KMS-11 (cell line): ENCODE measurements around the gene ANAPC13.

Experiments
- H2AFZ ChIP-seq: fragments of 200-600 bp; sonication (generic); 2 replicates; pipeline ENCODE4 v1.6.1; 2016; ENCODE audit warnings: antibody characterized with exemption, mixed run types, low read depth
- H3K27ac ChIP-seq: fragments of 200-600 bp; sonication (generic); 2 replicates; pipeline ENCODE4 v1.6.1; 2016; ENCODE audit warnings: mild to moderate bottlenecking, mixed run types
- H3K27me3 ChIP-seq: fragments of 200-600 bp; sonication (generic); 2 replicates; pipeline ENCODE4 v1.6.1; 2017; ENCODE audit warnings: mild to moderate bottlenecking, low read depth, mixed run types, moderate library complexity; ENCODE audit not compliant: insufficient read depth
- H3K36me3 ChIP-seq: fragments of 200-600 bp; sonication (generic); 2 replicates; pipeline ENCODE4 v1.6.1; 2017; ENCODE audit warnings: mild to moderate bottlenecking, mixed run types; ENCODE audit not compliant: insufficient read depth
- H3K4me1 ChIP-seq: fragments of 200-600 bp; sonication (generic); 2 replicates; pipeline ENCODE4 v1.6.1; 2016; ENCODE audit warnings: mild to moderate bottlenecking, low read depth, mixed run types; ENCODE audit not compliant: poor library complexity, severe bottlenecking
- H3K4me2 ChIP-seq: fragments of 200-600 bp; sonication (generic); 2 replicates; pipeline ENCODE4 v1.7.0; 2016; ENCODE audit warnings: mild to moderate bottlenecking, mixed run types
- H3K4me3 ChIP-seq: fragments of 200-600 bp; sonication (generic); IDR thresholded peaks from 2 replicates; pipeline ENCODE4 v1.6.1; 2017; ENCODE audit warnings: low read depth, low read length, mixed read lengths; ENCODE audit not compliant: insufficient read depth
- H3K79me2 ChIP-seq: fragments of 200-600 bp; sonication (generic); 2 replicates; pipeline ENCODE4 v1.6.1; 2016; ENCODE audit warnings: low read depth, mixed run types; ENCODE audit not compliant: insufficient read depth
- H3K9ac ChIP-seq: fragments of 200-600 bp; sonication (generic); 2 replicates; pipeline ENCODE4 v1.6.1; 2016; ENCODE audit warnings: mild to moderate bottlenecking, mixed run types
- H4K20me1 ChIP-seq: fragments of 200-600 bp; sonication (generic); 2 replicates; pipeline ENCODE4 v1.6.1; 2016; ENCODE audit warnings: mild to moderate bottlenecking, mixed run types; ENCODE audit not compliant: insufficient read depth
- CTCF ChIP-seq: fragments of 200-600 bp; sonication (generic); conservative IDR thresholded peaks from 2 replicates; pipeline ENCODE4 v1.6.1; 2017; ENCODE audit warnings: low read depth, mild to moderate bottlenecking, antibody characterized with exemption, low read length, moderate library complexity, mixed read lengths

The ANAPC13 gene

GRCh38 chr3:134466331-134466730 lies 19.5 kb downstream of the ANAPC13 start:
- no peak overlapping the region for H3K9ac ChIP-seq
- TF ChIP-seq CTCF: no peak
- no peaks in the 10 kb centered on the region for H4K20me1 ChIP-seq
- H3K36me3 ChIP-seq: no peaks in the 10 kb centered on the region
- H3K79me2 ChIP-seq: no peaks in the 10 kb centered on the region
- H3K4me3 ChIP-seq: no peak overlapping the region
- H3K27me3 ChIP-seq: no peaks in the 10 kb centered on the region
- no peaks in the 10 kb centered on the region for H3K4me1 ChIP-seq
- no peak overlapping the region for H3K4me2 ChIP-seq
- no peak overlapping the region for H2AFZ ChIP-seq
- no peak overlapping the region for H3K27ac ChIP-seq

GRCh38 chr3:134464689-134465365 lies 21.0 kb downstream of the ANAPC13 start:
- no peak overlapping the region for H2AFZ ChIP-seq
- no peaks in the 10 kb centered on the region for H3K36me3 ChIP-seq
- no peaks in the 10 kb centered on the region for H3K79me2 ChIP-seq
- H3K9ac ChIP-seq: no peak overlapping the region
- TF ChIP-seq CTCF: no peak
- H3K4me2 ChIP-seq: no peak overlapping the region
- no peak overlapping the region for H3K27ac ChIP-seq
- no peaks in the 10 kb centered on the region for H3K27me3 ChIP-seq
- no peak overlapping the region for H3K4me3 ChIP-seq
- no peaks in the 10 kb centered on the region for H4K20me1 ChIP-seq
- no peaks in the 10 kb centered on the region for H3K4me1 ChIP-seq

- Histone ChIP-seq H4K20me1 (no peaks in the 10 kb centered on the region), H3K9ac (no peak overlapping the region), H3K4me3 (no peak overlapping the region), H3K79me2 (no peaks in the 10 kb centered on the region), H3K4me1 (no peaks in the 10 kb centered on the region), H2AFZ (no peak overlapping the region), H3K4me2 (no peak overlapping the region), H3K27me3 (no peaks in the 10 kb centered on the region), H3K36me3 (no peaks in the 10 kb centered on the region), H3K27ac (no peak overlapping the region)
- TF ChIP-seq CTCF: no peak
Observed at GRCh38 chr3:134464064-134464688, 21.6 kb downstream of the ANAPC13 start.

GRCh38 chr3:134463676-134464063 lies 22.1 kb downstream of the ANAPC13 start:
- H3K79me2 ChIP-seq: no peaks in the 10 kb centered on the region
- H3K4me1 ChIP-seq: no peaks in the 10 kb centered on the region
- no peak overlapping the region for H3K27ac ChIP-seq
- H3K27me3 ChIP-seq: no peaks in the 10 kb centered on the region
- H4K20me1 ChIP-seq: no peaks in the 10 kb centered on the region
- no peak for TF ChIP-seq CTCF
- H3K36me3 ChIP-seq: no peaks in the 10 kb centered on the region
- no peak overlapping the region for H3K4me3 ChIP-seq
- H2AFZ ChIP-seq: no peak overlapping the region
- no peak overlapping the region for H3K9ac ChIP-seq
- H3K4me2 ChIP-seq: no peak overlapping the region
